ENCODE data around the gene PPIL3.

The PPIL3 gene

GRCh38 chr2:200861617-200862155 lies 27.2 kb downstream of the PPIL3 start:
- Histone ChIP-seq H3K9me3 (ENCODE audit: insufficient read depth, low read length, severe bottlenecking) (no peaks in the 10 kb centered on the region), H3K79me2 (ENCODE audit: insufficient read depth, low read length) (peaks cover 78% of the 10 kb centered on the region), H3K4me3 (ENCODE audit: low read depth in 1 of 2, low read length in 2 of 2) (peak overlapping the region; percentile 13 to 97; a peak in 3 of 4 replicates), H3K36me3 (ENCODE audit: insufficient read depth, low read length) (peaks cover 76% of the 10 kb centered on the region), H3K4me2 (ENCODE audit: insufficient read depth, low read length) (peak overlapping the region; percentile 72), H3K27ac (ENCODE audit: low read length) (peak overlapping the region; percentile 25; the same call in 1 of the 2 replicates), H2AFZ (ENCODE audit: low read depth, low read length) (no peak overlapping the region), H3K4me1 (ENCODE audit: insufficient read depth, low read length) (peaks cover 45% of the 10 kb centered on the region), H4K20me1 (ENCODE audit: insufficient read depth, low read length) (peaks cover 54% of the 10 kb centered on the region), H3K27me3 (ENCODE audit: insufficient read depth, low read length, poor library complexity) (no peaks in the 10 kb centered on the region), H3K9ac (ENCODE audit: low read depth, low read length) (peak overlapping the region; percentile 99)
- ATAC-seq (ENCODE audit: insufficient read depth, low read depth) (no peak), DNase-seq (no peak)
- TF ChIP-seq CTCF (IDR thresholded peaks at IDR 0.05; ENCODE audit: borderline replicate concordance, extremely low read depth, low read length, poor library complexity, severe bottlenecking) = no peak
- no peak for TF ChIP-seq EZH2 (IDR thresholded peaks at IDR 0.05; ENCODE audit: borderline replicate concordance, low read depth, low read length, severe bottlenecking)

- H3K4me2 ChIP-seq (ENCODE audit: insufficient read depth, low read length) = peak overlapping the region; percentile 72
- no peaks in the 10 kb centered on the region for H3K9me3 ChIP-seq (ENCODE audit: insufficient read depth, low read length, severe bottlenecking)
- ATAC-seq (ENCODE audit: insufficient read depth, low read depth) (no peak), DNase-seq (no peak)
- peak overlapping the region in 1 of 2 experiments; percentile 33; a peak in 2 of 4 replicates for H3K4me3 ChIP-seq (ENCODE audit: low read depth in 1 of 2, low read length in 2 of 2)
- peaks cover 64% of the 10 kb centered on the region for H4K20me1 ChIP-seq (ENCODE audit: insufficient read depth, low read length)
- peaks cover 40% of the 10 kb centered on the region for H3K4me1 ChIP-seq (ENCODE audit: insufficient read depth, low read length)
- H3K9ac ChIP-seq (ENCODE audit: low read depth, low read length) = no peak overlapping the region
- no peaks in the 10 kb centered on the region for H3K27me3 ChIP-seq (ENCODE audit: insufficient read depth, low read length, poor library complexity)
- no peak overlapping the region for H2AFZ ChIP-seq (ENCODE audit: low read depth, low read length)
- H3K36me3 ChIP-seq (ENCODE audit: insufficient read depth, low read length) = peaks cover 89% of the 10 kb centered on the region
- TF ChIP-seq EZH2 (IDR thresholded peaks at IDR 0.05; ENCODE audit: borderline replicate concordance, low read depth, low read length, severe bottlenecking) = no peak
- TF ChIP-seq CTCF (IDR thresholded peaks at IDR 0.05; ENCODE audit: borderline replicate concordance, extremely low read depth, low read length, poor library complexity, severe bottlenecking) = no peak
- H3K79me2 ChIP-seq (ENCODE audit: insufficient read depth, low read length) = peaks cover 85% of the 10 kb centered on the region
- H3K27ac ChIP-seq (ENCODE audit: low read length) = no peak overlapping the region
Measured at GRCh38 chr2:200860092-200860795, 28.6 kb downstream of the PPIL3 start.

- ATAC-seq (ENCODE audit: insufficient read depth, low read depth) (no peak), DNase-seq (no peak)
- TF ChIP-seq CTCF (IDR thresholded peaks at IDR 0.05; ENCODE audit: borderline replicate concordance, extremely low read depth, low read length, poor library complexity, severe bottlenecking) = no peak
- TF ChIP-seq EZH2 (IDR thresholded peaks at IDR 0.05; ENCODE audit: borderline replicate concordance, low read depth, low read length, severe bottlenecking) = no peak
- H3K36me3 ChIP-seq (ENCODE audit: insufficient read depth, low read length) = peaks cover 99% of the 10 kb centered on the region
- no peak overlapping the region for H2AFZ ChIP-seq (ENCODE audit: low read depth, low read length)
- H3K9me3 ChIP-seq (ENCODE audit: insufficient read depth, low read length, severe bottlenecking) = no peaks in the 10 kb centered on the region
- no peak overlapping the region for H3K4me2 ChIP-seq (ENCODE audit: insufficient read depth, low read length)
- no peaks in the 10 kb centered on the region for H3K27me3 ChIP-seq (ENCODE audit: insufficient read depth, low read length, poor library complexity)
- no peak overlapping the region for H3K9ac ChIP-seq (ENCODE audit: low read depth, low read length)
- H3K4me3 ChIP-seq (ENCODE audit: low read depth in 1 of 2, low read length in 2 of 2) = no peak overlapping the region
- no peak overlapping the region for H3K27ac ChIP-seq (ENCODE audit: low read length)
- H3K4me1 ChIP-seq (ENCODE audit: insufficient read depth, low read length) = peaks cover 24% of the 10 kb centered on the region
- H4K20me1 ChIP-seq (ENCODE audit: insufficient read depth, low read length) = peaks cover 62% of the 10 kb centered on the region
- H3K79me2 ChIP-seq (ENCODE audit: insufficient read depth, low read length) = peaks cover 57% of the 10 kb centered on the region
Measured at GRCh38 chr2:200856806-200857205, 32.1 kb downstream of the PPIL3 start.

Data from DND-41 (cell line).